GM18507 (cell line): ENCODE measurements around the gene LRRC4C.

Experiments used
- DNase-seq: peaks from one replicate; pipeline ENCODE4 v3.0.0; 2011; ENCODE audit warnings: low read depth; ENCODE audit not compliant: insufficient read length; ENCODE audit errors: extremely low spot score
- FAIRE-seq: peaks from 2 replicates; lab custom pipeline; 2011; peaks lifted over from hg19 to GRCh38; lab: Jason Lieb, UNC

The LRRC4C gene

GRCh38 chr11:40292721-40293508, 1166.5 kb downstream of the LRRC4C start:
- FAIRE-seq = no peak

DNA sequence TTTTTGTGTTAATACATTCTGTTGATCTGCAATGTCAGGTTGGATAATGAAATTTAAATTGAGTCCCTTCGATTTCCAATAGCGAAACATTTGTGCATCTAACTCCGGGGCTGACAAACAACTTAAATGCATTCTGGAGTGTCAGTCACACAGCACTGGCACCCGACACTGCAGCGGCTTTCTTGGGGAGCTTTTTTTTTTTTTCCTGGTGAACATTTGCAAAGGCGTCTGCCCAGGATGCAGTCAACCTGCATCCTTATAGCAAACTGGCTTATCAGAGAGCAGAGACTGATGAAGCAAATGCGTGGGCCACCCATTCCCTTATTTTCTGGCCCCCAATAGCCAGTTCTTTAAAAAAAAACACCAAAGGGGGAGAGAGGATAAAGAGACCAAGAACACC, 1167.7 kb downstream of the LRRC4C start:
- FAIRE-seq (no peak), DNase-seq (no peak)

More at GRCh38 chr11:40292721-40293508, 1166.5 kb downstream of the LRRC4C start:
- DNase-seq = no peak

- DNase-seq (no peak), FAIRE-seq (no peak)
Measured at GRCh38 chr11:40291329-40291728, 1168.1 kb downstream of the LRRC4C start.

GRCh38 chr11:40290171-40290631, 1169.3 kb downstream of the LRRC4C start:
- FAIRE-seq (no peak), DNase-seq (no peak)

GRCh38 chr11:40289370-40289769, 1170.1 kb downstream of the LRRC4C start:
- FAIRE-seq = no peak
- DNase-seq = no peak

DNA sequence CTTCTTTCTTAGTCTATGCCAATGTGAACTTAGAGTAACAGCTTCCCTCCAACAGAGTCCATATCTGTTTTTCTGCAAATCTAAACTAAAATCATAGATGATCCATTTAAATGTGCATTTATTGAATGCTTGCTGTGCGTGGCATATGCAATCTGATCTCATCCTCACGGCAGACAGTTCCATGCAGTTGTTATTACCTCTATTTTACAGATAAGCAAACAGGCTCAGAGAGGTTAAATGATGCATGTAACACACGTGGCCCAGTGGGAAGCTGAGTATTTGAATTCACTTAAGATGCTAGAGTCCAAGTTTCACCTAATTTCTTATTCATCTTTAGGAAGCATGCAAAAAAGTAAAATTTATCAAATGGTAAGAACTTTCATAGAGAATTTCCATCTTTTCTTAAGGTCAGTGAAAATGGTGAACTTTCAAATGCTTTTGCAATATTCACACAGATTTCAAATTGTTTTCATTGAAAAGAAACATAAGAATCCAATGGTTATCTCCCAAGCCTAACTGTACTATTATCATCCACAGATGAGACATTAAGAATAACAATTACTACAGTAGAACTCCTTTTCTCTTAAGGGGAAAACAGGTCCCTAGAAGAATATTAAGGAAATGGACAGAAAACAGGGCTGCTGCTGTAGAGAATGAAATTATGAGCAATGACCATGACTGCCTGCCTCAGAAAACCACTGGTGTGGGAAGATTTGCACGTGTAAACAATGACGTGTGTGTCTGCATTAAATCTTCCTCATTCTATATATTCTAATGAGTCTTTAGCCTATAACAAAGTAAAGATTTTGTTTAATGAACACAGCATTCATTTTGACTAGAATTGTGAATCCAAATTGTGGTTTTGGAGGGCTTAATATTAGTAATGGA, 1171.3 kb downstream of the LRRC4C start:
- no peak for FAIRE-seq
- no peak for DNase-seq

- FAIRE-seq (no peak), DNase-seq (no peak)
Measured at GRCh38 chr11:40286137-40286536, 1173.3 kb downstream of the LRRC4C start.

GRCh38 chr11:40285558-40285957, 1173.9 kb downstream of the LRRC4C start:
- DNase-seq (no peak), FAIRE-seq (no peak)

DNA sequence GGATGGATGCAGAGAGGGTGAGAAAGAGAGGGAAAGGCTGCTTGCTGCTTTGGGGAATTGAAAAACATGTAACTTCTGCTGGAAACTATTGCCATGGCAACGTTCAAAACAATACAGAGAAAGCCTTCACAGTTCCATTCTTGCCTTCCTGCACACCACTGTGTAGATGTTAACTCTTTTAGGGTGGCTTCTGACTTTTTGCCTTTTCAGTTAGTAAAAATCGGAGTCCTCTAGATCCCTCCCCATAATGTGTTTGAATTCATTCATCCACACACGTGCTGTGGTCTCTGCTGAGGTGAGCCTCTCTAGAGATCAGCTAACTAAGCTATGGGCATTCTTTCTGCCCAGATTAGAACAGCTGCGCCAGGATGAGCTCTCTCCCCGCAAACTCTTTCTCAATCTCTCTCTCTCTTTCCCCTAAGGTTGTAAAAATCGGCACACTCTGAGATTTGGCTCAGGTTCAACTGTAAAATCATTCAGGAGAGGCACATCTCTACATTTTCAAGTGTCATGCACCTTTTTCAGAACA, 1178.3 kb downstream of the LRRC4C start:
- DNase-seq (no peak), FAIRE-seq (no peak)

DNA sequence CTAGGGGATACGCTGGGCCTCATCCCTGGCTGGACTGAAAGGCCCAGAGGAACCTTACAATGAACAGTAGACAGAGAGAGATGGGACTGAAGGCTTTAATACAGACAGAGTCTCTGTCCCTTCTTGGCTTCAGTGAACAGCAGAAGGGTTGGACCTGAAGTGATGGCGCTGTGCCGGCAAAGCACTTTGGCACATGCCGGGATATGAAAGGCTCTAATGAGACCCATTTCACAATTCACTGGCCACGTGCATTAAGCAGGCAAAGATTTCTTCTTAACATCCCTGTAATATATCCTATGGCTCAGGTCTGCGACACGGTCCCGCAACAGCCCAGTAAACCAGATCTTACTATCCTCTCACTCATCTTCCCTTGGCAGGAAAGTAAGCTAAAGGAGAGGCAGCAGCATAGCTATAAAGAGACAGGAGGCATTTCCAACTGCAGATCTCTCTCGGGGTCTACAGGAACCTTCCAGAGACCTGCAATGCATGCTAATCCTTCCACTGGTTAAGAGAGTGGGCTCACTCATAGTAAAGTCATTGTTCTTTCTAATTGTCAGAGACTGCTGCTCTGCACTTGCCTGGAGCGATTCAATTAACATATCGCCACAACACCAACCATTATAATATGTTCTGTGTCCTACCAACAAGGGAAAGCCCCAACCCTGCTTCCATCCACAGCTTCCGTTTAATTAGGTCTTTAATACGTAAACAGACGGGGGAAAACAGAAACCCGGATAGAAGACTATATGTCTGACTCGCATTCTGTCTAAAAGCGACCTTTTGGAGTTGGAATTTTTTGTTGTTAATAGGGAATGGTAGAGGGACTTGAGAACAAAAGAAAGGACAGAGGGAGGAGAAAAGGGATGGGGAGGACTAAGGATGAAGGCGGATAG, 1179.0 kb downstream of the LRRC4C start:
- DNase-seq (no peak), FAIRE-seq (no peak)

DNA sequence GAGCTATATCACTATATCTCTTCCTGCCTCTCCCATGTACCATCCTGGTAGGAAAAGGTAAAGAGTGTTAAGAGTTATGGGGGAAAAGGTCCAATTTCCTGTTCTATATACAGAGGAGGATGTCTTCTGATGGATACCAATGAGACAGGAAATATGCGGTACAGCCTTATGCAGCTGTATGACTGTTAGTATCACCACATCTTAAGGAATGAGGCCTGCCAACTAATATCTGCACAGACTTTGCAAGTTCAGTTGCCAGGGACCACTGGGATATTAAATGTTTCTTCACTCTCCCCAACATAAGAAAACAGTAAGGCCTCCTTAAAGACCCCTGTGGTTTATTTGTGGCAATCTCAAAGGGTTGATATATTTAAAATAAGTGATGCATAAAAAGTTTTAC, 1182.5 kb downstream of the LRRC4C start:
- DNase-seq (no peak), FAIRE-seq (no peak)

- FAIRE-seq = no peak
Measured at GRCh38 chr11:40274017-40274416, 1185.4 kb downstream of the LRRC4C start.

DNA sequence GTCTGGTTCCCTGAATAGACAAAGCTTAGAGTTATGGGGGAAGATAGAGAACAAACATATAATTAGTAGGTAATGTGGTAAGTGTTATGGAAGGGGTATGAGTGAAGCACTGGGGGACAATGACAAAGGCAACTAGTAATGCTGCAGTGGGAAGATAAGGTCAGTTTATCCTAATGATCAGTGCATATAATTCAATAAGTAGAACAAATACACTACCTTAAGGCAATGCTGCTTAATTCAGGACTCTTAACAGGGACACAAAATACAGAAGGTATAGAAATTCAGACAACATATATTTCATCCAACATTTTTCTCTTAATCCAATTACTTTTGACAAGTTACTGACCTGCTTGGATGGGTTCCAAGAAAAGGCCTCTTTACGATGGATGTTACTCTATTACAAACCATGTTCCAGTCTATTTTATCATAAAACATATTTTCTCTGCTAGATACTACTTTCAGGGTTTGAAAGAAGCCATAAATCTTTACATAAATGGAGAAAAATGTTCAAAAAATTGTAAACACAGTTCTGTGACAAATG, 1186.2 kb downstream of the LRRC4C start:
- no peak for DNase-seq
- FAIRE-seq = no peak

More at GRCh38 chr11:40274017-40274416, 1185.4 kb downstream of the LRRC4C start:
- no peak for DNase-seq

GRCh38 chr11:40271361-40271760, 1188.1 kb downstream of the LRRC4C start:
- no peak for FAIRE-seq

GRCh38 chr11:40269865-40270264, 1189.6 kb downstream of the LRRC4C start:
- DNase-seq (no peak), FAIRE-seq (no peak)

More at GRCh38 chr11:40271361-40271760, 1188.1 kb downstream of the LRRC4C start:
- DNase-seq = no peak

GRCh38 chr11:40268551-40268950, 1190.9 kb downstream of the LRRC4C start:
- DNase-seq = no peak
- FAIRE-seq = no peak

GRCh38 chr11:40255457-40255856, 1204.0 kb downstream of the LRRC4C start:
- DNase-seq = no peak
- FAIRE-seq = no peak

DNA sequence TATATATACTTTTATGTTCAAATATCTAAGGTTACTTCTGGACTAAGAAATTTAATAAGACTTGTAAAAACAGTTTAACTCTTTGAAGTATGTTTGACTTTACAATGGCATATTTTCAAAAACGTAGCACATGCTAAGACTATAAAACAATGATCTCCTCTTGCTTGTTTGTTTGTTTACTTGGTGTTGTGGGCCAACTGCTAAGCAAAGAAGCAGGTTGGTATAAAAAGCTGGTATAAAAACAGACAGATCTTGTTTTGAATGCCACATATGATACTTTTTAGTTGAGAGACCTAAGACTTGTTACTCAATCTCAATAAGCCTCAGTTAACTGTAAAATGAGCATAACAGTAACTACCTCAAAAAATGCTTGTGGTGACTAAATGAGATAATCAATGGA, 1206.3 kb downstream of the LRRC4C start:
- DNase-seq = no peak
- FAIRE-seq = no peak

- FAIRE-seq (no peak), DNase-seq (no peak)
Measured at GRCh38 chr11:40252236-40252635, 1207.2 kb downstream of the LRRC4C start.
